ENCODE results near the gene ARHGAP18. TPM values are rescaled to one million over a fixed set of nuclear protein-coding genes. Genes with fewer than 3 reads are reported as not detected.
A peak's percentile ranks its signal among the peaks of the same experiment; 100 is the strongest.

Gene ARHGAP18
- total and polyA plus RNA-seq, 2 experiments from 2014 or later, result 12.5 to 23.8 TPM

GRCh38 chr6:129700666-129701065 lies 9.3 kb downstream of the ARHGAP18 start:
- no peak for TF ChIP-seq EZH2 (IDR thresholded peaks at IDR 0.05; ENCODE audit: insufficient read depth, poor library complexity, severe bottlenecking)
- no peak for TF ChIP-seq EZH2phosphoT487 (IDR thresholded peaks at IDR 0.05; ENCODE audit: insufficient read depth, low read depth)
- Histone ChIP-seq H3K4me2 (ENCODE audit: unreplicated experiment) (peak overlapping the region; percentile 67), H3K79me2 (ENCODE audit: insufficient read depth) (peaks cover 89% of the 10 kb centered on the region), H4K20me1 (ENCODE audit: insufficient read depth) (no peaks in the 10 kb centered on the region), H3F3A (ENCODE audit: insufficient read depth) (peaks cover 39% of the 10 kb centered on the region), H3K4me3 (no peak overlapping the region), H2AFZ (no peak overlapping the region), H3K27me3 (replicated peaks; ENCODE audit: insufficient read depth) (no peaks in the 10 kb centered on the region), H3K4me1 (ENCODE audit: insufficient read depth) (peaks cover 38% of the 10 kb centered on the region), H3K27ac (peak overlapping the region; percentile 92), H3K9ac (peak overlapping the region; percentile 75), H3K9me2 (ENCODE audit: insufficient read depth) (no peaks in the 10 kb centered on the region), H3K9me3 (ENCODE audit: low read depth) (no peaks in the 10 kb centered on the region), H3K36me3 (ENCODE audit: low read depth) (no peaks in the 10 kb centered on the region; the same call in 1 of the 2 replicates)
- in situ Hi-C loops (cut with MboI), result no loop called here
- 79 to 85% methylated on average over 2 of the region's 2 CpGs for WGBS, 2 experiments (ENCODE audit: low coverage in 1 of 2, low lambda C conversion rate in 2 of 2, missing lambda C conversion rate in 2 of 2)
- DNase-seq, result no peak

DNA sequence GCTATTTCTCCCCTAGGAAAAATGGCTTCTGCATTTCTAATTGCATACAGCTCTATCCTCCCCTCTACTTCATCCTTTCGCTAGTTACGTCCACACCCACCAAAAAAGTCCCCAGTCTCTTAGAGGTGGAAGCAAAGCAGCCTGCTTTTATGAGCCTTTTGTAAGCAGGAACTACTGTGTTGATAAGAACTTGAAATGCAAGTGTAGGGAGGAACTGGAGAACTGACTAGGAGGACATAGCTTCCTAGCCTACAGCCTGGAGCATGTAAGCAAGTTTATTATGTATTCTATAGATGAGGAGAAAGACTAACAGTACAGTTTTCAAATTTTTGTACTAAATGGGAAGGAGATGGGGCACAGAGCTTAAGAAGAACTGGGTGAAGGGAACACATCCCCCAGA lies 10.3 kb downstream of the ARHGAP18 start:
- no peak overlapping the region for H3K9ac ChIP-seq
- no peak overlapping the region for H2AFZ ChIP-seq
- H3K27ac ChIP-seq, result no peak overlapping the region
- WGBS, 2 experiments (ENCODE audit: low coverage in 1 of 2, low lambda C conversion rate in 2 of 2, missing lambda C conversion rate in 2 of 2), result 93 to 100% methylated on average over 2 of the region's 2 CpGs
- DNase-seq, result no peak
- H3K4me1 ChIP-seq (ENCODE audit: insufficient read depth), result peaks cover 41% of the 10 kb centered on the region
- H3K27me3 ChIP-seq (replicated peaks; ENCODE audit: insufficient read depth), result no peaks in the 10 kb centered on the region
- H3K36me3 ChIP-seq (ENCODE audit: low read depth), result no peaks in the 10 kb centered on the region; the same call in 1 of the 2 replicates
- H3K9me2 ChIP-seq (ENCODE audit: insufficient read depth), result no peaks in the 10 kb centered on the region
- no peaks in the 10 kb centered on the region for H3K9me3 ChIP-seq (ENCODE audit: low read depth)
- no peak overlapping the region for H3K4me3 ChIP-seq
- in situ Hi-C loops (cut with MboI), result no loop called here
- peaks cover 89% of the 10 kb centered on the region for H3K79me2 ChIP-seq (ENCODE audit: insufficient read depth)
- TF ChIP-seq EZH2phosphoT487 (IDR thresholded peaks at IDR 0.05; ENCODE audit: insufficient read depth, low read depth) (no peak), EZH2 (IDR thresholded peaks at IDR 0.05; ENCODE audit: insufficient read depth, poor library complexity, severe bottlenecking) (no peak)
- H4K20me1 ChIP-seq (ENCODE audit: insufficient read depth), result no peaks in the 10 kb centered on the region
- H3F3A ChIP-seq (ENCODE audit: insufficient read depth), result peaks cover 39% of the 10 kb centered on the region
- H3K4me2 ChIP-seq (ENCODE audit: unreplicated experiment), result no peak overlapping the region

DNA sequence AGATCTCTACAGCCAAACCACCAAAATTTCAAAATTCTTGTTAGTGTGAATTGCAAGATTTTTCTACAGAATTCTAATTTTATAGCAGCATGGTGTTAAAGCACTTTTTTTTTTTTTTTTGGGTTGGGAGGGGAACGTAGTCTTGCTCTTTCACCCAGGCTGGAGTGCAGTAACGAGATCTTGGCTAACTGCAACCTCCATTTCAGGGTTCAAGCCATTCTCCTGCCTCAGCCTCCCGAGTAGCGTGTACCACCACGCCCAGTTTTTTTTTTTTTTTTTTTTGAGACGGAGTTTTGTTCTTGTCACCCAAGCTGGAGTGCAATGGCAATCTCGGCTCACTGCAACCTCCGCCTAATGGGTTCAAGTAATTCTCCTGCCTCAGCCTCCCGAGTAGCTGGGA lies 11.5 kb downstream of the ARHGAP18 start:
- H3K79me2 ChIP-seq (ENCODE audit: insufficient read depth), result peaks cover 89% of the 10 kb centered on the region
- no peak overlapping the region for H3K4me2 ChIP-seq (ENCODE audit: unreplicated experiment)
- no peaks in the 10 kb centered on the region; the same call in 1 of the 2 replicates for H3K36me3 ChIP-seq (ENCODE audit: low read depth)
- TF ChIP-seq EZH2phosphoT487 (IDR thresholded peaks at IDR 0.05; ENCODE audit: insufficient read depth, low read depth) (no peak), EZH2 (IDR thresholded peaks at IDR 0.05; ENCODE audit: insufficient read depth, poor library complexity, severe bottlenecking) (no peak)
- 89 to 96% methylated on average over 9 of the region's 9 CpGs for WGBS, 2 experiments (ENCODE audit: low coverage in 1 of 2, low lambda C conversion rate in 2 of 2, missing lambda C conversion rate in 2 of 2)
- peaks cover 41% of the 10 kb centered on the region for H3K4me1 ChIP-seq (ENCODE audit: insufficient read depth)
- no peaks in the 10 kb centered on the region for H3K9me3 ChIP-seq (ENCODE audit: low read depth)
- no peak overlapping the region for H2AFZ ChIP-seq
- no peaks in the 10 kb centered on the region for H3K9me2 ChIP-seq (ENCODE audit: insufficient read depth)
- H4K20me1 ChIP-seq (ENCODE audit: insufficient read depth), result no peaks in the 10 kb centered on the region
- DNase-seq, result no peak
- no peak overlapping the region for H3K9ac ChIP-seq
- peaks cover 36% of the 10 kb centered on the region for H3F3A ChIP-seq (ENCODE audit: insufficient read depth)
- H3K27me3 ChIP-seq (replicated peaks; ENCODE audit: insufficient read depth), result no peaks in the 10 kb centered on the region
- no peak overlapping the region for H3K27ac ChIP-seq
- in situ Hi-C loops (cut with MboI), result no loop called here
- no peak overlapping the region for H3K4me3 ChIP-seq

- peaks cover 37% of the 10 kb centered on the region for H3K4me1 ChIP-seq (ENCODE audit: insufficient read depth)
- H3K4me2 ChIP-seq (ENCODE audit: unreplicated experiment), result no peak overlapping the region
- H3K9me3 ChIP-seq (ENCODE audit: low read depth), result no peaks in the 10 kb centered on the region
- H3K27ac ChIP-seq, result no peak overlapping the region
- peaks cover 89% of the 10 kb centered on the region for H3K79me2 ChIP-seq (ENCODE audit: insufficient read depth)
- no peaks in the 10 kb centered on the region for H4K20me1 ChIP-seq (ENCODE audit: insufficient read depth)
- H3F3A ChIP-seq (ENCODE audit: insufficient read depth), result peaks cover 30% of the 10 kb centered on the region
- no peak for TF ChIP-seq EZH2phosphoT487 (IDR thresholded peaks at IDR 0.05; ENCODE audit: insufficient read depth, low read depth)
- no peak for TF ChIP-seq EZH2 (IDR thresholded peaks at IDR 0.05; ENCODE audit: insufficient read depth, poor library complexity, severe bottlenecking)
- H3K27me3 ChIP-seq (replicated peaks; ENCODE audit: insufficient read depth), result no peaks in the 10 kb centered on the region
- no peak overlapping the region for H3K4me3 ChIP-seq
- in situ Hi-C loops (cut with MboI), result no loop called here
- H3K9me2 ChIP-seq (ENCODE audit: insufficient read depth), result no peaks in the 10 kb centered on the region
- DNase-seq, result no peak
- H3K9ac ChIP-seq, result no peak overlapping the region
- H3K36me3 ChIP-seq (ENCODE audit: low read depth), result no peaks in the 10 kb centered on the region; the same call in 1 of the 2 replicates
- H2AFZ ChIP-seq, result no peak overlapping the region
- WGBS, 2 experiments (ENCODE audit: low coverage in 1 of 2, low lambda C conversion rate in 2 of 2, missing lambda C conversion rate in 2 of 2), result 90 to 96% methylated on average over 2 of the region's 2 CpGs
Observed at GRCh38 chr6:129697788-129698187, 12.2 kb downstream of the ARHGAP18 start.

DNA sequence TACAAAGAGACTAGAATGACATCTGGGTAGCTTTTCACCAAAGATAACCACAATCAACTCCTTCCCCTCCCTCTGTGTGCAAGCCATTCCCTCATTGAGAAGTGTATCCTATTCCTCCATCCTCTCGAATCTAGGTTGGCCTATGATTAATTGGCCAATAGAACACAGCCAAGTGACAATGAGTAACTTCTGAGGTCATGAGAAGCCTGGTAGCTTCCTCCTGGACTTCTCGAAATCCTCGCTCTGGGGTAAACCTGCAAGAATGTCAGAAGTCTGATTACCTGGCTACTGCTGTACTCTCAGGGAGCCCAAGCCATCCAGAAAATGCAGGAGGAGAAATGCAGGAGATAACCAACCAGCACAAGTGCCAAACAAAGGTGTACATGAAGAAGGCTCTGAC lies 13.1 kb downstream of the ARHGAP18 start:
- Histone ChIP-seq H3K4me1 (ENCODE audit: insufficient read depth) (peaks cover 28% of the 10 kb centered on the region), H3K27ac (no peak overlapping the region), H3K4me2 (ENCODE audit: unreplicated experiment) (no peak overlapping the region), H3K9me2 (ENCODE audit: insufficient read depth) (no peaks in the 10 kb centered on the region), H4K20me1 (ENCODE audit: insufficient read depth) (no peaks in the 10 kb centered on the region), H3K9ac (no peak overlapping the region), H3F3A (ENCODE audit: insufficient read depth) (peaks cover 21% of the 10 kb centered on the region), H3K27me3 (replicated peaks; ENCODE audit: insufficient read depth) (no peaks in the 10 kb centered on the region), H3K79me2 (ENCODE audit: insufficient read depth) (peaks cover 90% of the 10 kb centered on the region), H2AFZ (no peak overlapping the region), H3K9me3 (ENCODE audit: low read depth) (no peaks in the 10 kb centered on the region), H3K36me3 (ENCODE audit: low read depth) (no peaks in the 10 kb centered on the region; the same call in 1 of the 2 replicates), H3K4me3 (no peak overlapping the region)
- no peak for DNase-seq
- WGBS, 2 experiments (ENCODE audit: low coverage in 1 of 2, low lambda C conversion rate in 2 of 2, missing lambda C conversion rate in 2 of 2), result 97 to 98% methylated on average over 3 of the region's 3 CpGs
- in situ Hi-C loops (cut with MboI), result no loop called here
- no peak for TF ChIP-seq EZH2phosphoT487 (IDR thresholded peaks at IDR 0.05; ENCODE audit: insufficient read depth, low read depth)
- no peak for TF ChIP-seq EZH2 (IDR thresholded peaks at IDR 0.05; ENCODE audit: insufficient read depth, poor library complexity, severe bottlenecking)
